HCT116 (cell line): ENCODE results near the gene ADGRF4. TPM values are rescaled to one million over a fixed set of nuclear protein-coding genes. Genes with fewer than 3 reads are reported as not detected.

Experiments used
- ATAC-seq: fragments of 200-7000 bp; cut with Tn5 transposase; 2 replicates; pipeline ENCODE4 v1.9.1; 2020; ENCODE audit warnings: mild to moderate bottlenecking, moderate library complexity
- BruUV-seq: library from RNA; stranded (reverse); fragments of 400-500 nt; replicated peaks from 2 replicates; lab custom pipeline; 2021; lab: Mats Ljungman, UMichigan
- CTCF ChIA-PET: fragments of 300-600 bp; sonication (Branson Sonifier 250); formaldehyde crosslinking; loops from one replicate; lab custom pipeline; 2021; ENCODE audit warnings: antibody characterized with exemption; lab: Charles Lee
- POLR2A ChIA-PET: fragments of 300-600, 350-600 bp; sonication (Branson Sonifier 250); formaldehyde crosslinking; loops from one replicate; lab custom pipeline; 2021; ENCODE audit warnings: antibody characterized with exemption; lab: Charles Lee
- RAD21 ChIA-PET, 2 experiments: fragments of 300-600 bp; sonication (Branson Sonifier 250); formaldehyde crosslinking; loops; one replicate each; lab custom pipeline; 2023; ENCODE audit warnings: low total read pairs in 2 of 2; ENCODE audit not compliant: uncharacterized antibody in 2 of 2, unreplicated experiment in 2 of 2, low non-redundant PET in 1 of 2; lab: Charles Lee
- DNase-seq: peaks from one replicate; pipeline ENCODE4 v3.0.0-alpha.2; 2010; ENCODE audit warnings: low read depth, low spot score
- H2AFZ ChIP-seq: fragments of 200-600 bp; shearing (Covaris generic), sonication (generic); 2 replicates; pipeline ENCODE4 v1.6.1; 2017; ENCODE audit warnings: low read depth, mixed run types, mixed read lengths, antibody characterized with exemption, low read length; ENCODE audit not compliant: poor library complexity, severe bottlenecking
- H3K27ac ChIP-seq: 2 replicates; pipeline ENCODE4 v1.5.1; 2012; ENCODE audit warnings: low read depth, low read length
- H3K27me3 ChIP-seq: fragments of 200-600 bp; sonication (generic); 2 replicates; pipeline ENCODE4 v1.6.1; 2016; ENCODE audit warnings: mixed run types, low read length, mixed read lengths; ENCODE audit not compliant: insufficient read depth
- H3K36me3 ChIP-seq, 2 experiments: fragments of 200-500 bp in 1 of 2; fragments of 200-600 bp in 1 of 2; sonication (Bioruptor generic) in 1 of 2; sonication (generic) in 1 of 2; 2 replicates each; pipeline versions ENCODE4 v1.5.1 to v1.6.1; 2014 to 2016; ENCODE audit warnings: low read length in 2 of 2, inconsistent platforms in 1 of 2, mixed read lengths in 1 of 2, mixed run types in 1 of 2; ENCODE audit not compliant: insufficient read depth in 2 of 2, control insufficient read depth in 1 of 2
- H3K4me1 ChIP-seq, 2 experiments: fragments of 200-600 bp in 1 of 2; sonication (generic) in 1 of 2; 2 replicates each; pipeline versions ENCODE4 v1.5.1 to v1.6.1; 2012 to 2017; ENCODE audit warnings: low read length in 2 of 2, inconsistent platforms in 1 of 2, mild to moderate bottlenecking in 1 of 2, mixed read lengths in 1 of 2, mixed run types in 1 of 2, moderate library complexity in 1 of 2; ENCODE audit not compliant: insufficient read depth in 2 of 2, control insufficient read depth in 1 of 2
- H3K4me2 ChIP-seq: fragments of 200-600 bp; sonication (generic); 2 replicates; pipeline ENCODE4 v1.6.1; 2017; ENCODE audit warnings: mixed run types, low read length, mixed read lengths
- H3K4me3 ChIP-seq, 2 experiments: fragments of 200-600 bp in 1 of 2; sonication (generic) in 1 of 2; replicated peaks in 1 of 2; 2 replicates each; pipeline ENCODE4 v1.5.1; 2011 to 2016; ENCODE audit warnings: low read length in 2 of 2, control low read depth in 1 of 2, low read depth in 1 of 2, mild to moderate bottlenecking in 1 of 2, mixed read lengths in 1 of 2, mixed run types in 1 of 2
- H3K79me2 ChIP-seq: fragments of 200-600 bp; sonication (generic); 2 replicates; pipeline ENCODE4 v1.6.1; 2017; ENCODE audit warnings: mild to moderate bottlenecking, mixed run types, low read length, moderate library complexity, mixed read lengths; ENCODE audit not compliant: insufficient read depth
- H3K9ac ChIP-seq: fragments of 200-600 bp; sonication (generic); 2 replicates; pipeline ENCODE4 v1.6.1; 2016; ENCODE audit warnings: low read length, mixed read lengths
- H3K9me2 ChIP-seq: fragments of 200-600 bp; sonication (generic), shearing (Covaris generic); 2 replicates; pipeline ENCODE4 v1.6.1; 2017; ENCODE audit warnings: mixed run types, mild to moderate bottlenecking, moderate library complexity; ENCODE audit not compliant: insufficient read depth
- H3K9me3 ChIP-seq, 2 experiments: fragments of 200-500 bp in 1 of 2; fragments of 200-600 bp in 1 of 2; sonication (Bioruptor generic) in 1 of 2; sonication (generic) in 1 of 2; 2 replicates each; pipeline ENCODE4 v1.6.1; 2014 to 2017; ENCODE audit warnings: low read length in 2 of 2, mixed read lengths in 2 of 2, inconsistent platforms in 1 of 2, low read depth in 1 of 2, mild to moderate bottlenecking in 1 of 2, mixed run types in 1 of 2, moderate library complexity in 1 of 2; ENCODE audit not compliant: control insufficient read depth in 1 of 2, insufficient read depth in 1 of 2
- H4K20me1 ChIP-seq: fragments of 200-600 bp; sonication (generic), shearing (Covaris generic); 2 replicates; pipeline ENCODE4 v1.6.1; 2017; ENCODE audit warnings: mixed run types, mild to moderate bottlenecking, moderate library complexity; ENCODE audit not compliant: insufficient read depth
- CTCF ChIP-seq, 3 experiments: fragments of 200-600 bp in 1 of 3; sonication (generic) in 1 of 3; IDR thresholded peaks in 2 of 3; conservative IDR thresholded peaks in 1 of 3; 2 replicates each; pipeline ENCODE4 v1.5.1; 2012 to 2017; ENCODE audit warnings: low read depth in 2 of 3, low read length in 2 of 3, antibody characterized with exemption in 1 of 3, borderline replicate concordance in 1 of 3, control low read depth in 1 of 3, mild to moderate bottlenecking in 1 of 3, mixed read lengths in 1 of 3, mixed run types in 1 of 3, moderate library complexity in 1 of 3; ENCODE audit not compliant: insufficient read depth in 1 of 3
- EZH2 ChIP-seq: fragments of 200-600 bp; sonication (generic); IDR thresholded peaks from 2 replicates; pipeline ENCODE4 v1.6.1; 2017; ENCODE audit warnings: antibody characterized with exemption, mixed run types
- FOSL1 ChIP-seq: IDR thresholded peaks from 2 replicates; pipeline ENCODE4 v1.6.1; 2012; ENCODE audit warnings: low read depth
- RAD21 ChIP-seq: IDR thresholded peaks from 2 replicates; pipeline ENCODE4 v1.6.1; 2012; ENCODE audit warnings: low read depth, mild to moderate bottlenecking
- REST ChIP-seq: IDR thresholded peaks from 2 replicates; pipeline ENCODE4 v1.6.1; 2012; ENCODE audit warnings: low read depth
- SIN3A ChIP-seq: IDR thresholded peaks from 2 replicates; pipeline ENCODE4 v1.6.1; 2012; ENCODE audit warnings: low read depth
- TCF7L2 ChIP-seq: IDR thresholded peaks from 2 replicates; pipeline ENCODE4 v1.7.0; 2011; ENCODE audit warnings: borderline replicate concordance, inconsistent platforms; ENCODE audit not compliant: insufficient read depth, insufficient read length; ENCODE audit errors: extremely low read depth
- YY1 ChIP-seq: IDR thresholded peaks from 2 replicates; pipeline ENCODE4 v1.6.1; 2011; ENCODE audit warnings: low read length, low read depth, moderate library complexity, mild to moderate bottlenecking; ENCODE audit not compliant: insufficient replicate concordance; ENCODE audit errors: extremely low read depth
- intact Hi-C: fragments of 100-400 bp; cut with micrococcal nuclease; formaldehyde crosslinking; loops from 2 replicates; pipeline ENCODE4 v1.10.0; 2022
- total RNA-seq: library from RNA; stranded (reverse); gene quantifications from one replicate; pipeline ENCODE4 v1.2.1, GENCODE V29; 2021; ENCODE audit not compliant: unreplicated experiment

Gene ADGRF4
- total RNA-seq, 1 experiment from 2014 or later = not detected

GRCh38 chr6:47721189-47721588 lies 22.8 kb downstream of the ADGRF4 start:
- no peaks in the 10 kb centered on the region for H3K9me3 ChIP-seq
- no peak overlapping the region for H3K4me3 ChIP-seq
- ChIA-PET RAD21 (no interaction called here), CTCF (no interaction called here), POLR2A (no interaction called here)
- H3K4me1 ChIP-seq = no peaks in the 10 kb centered on the region
- intact Hi-C loops = no loop called here
- no peaks in the 10 kb centered on the region for H4K20me1 ChIP-seq
- no peak overlapping the region for H3K27ac ChIP-seq
- ATAC-seq (no peak), DNase-seq (no peak)
- BruUV-seq = no TSS peak
- H3K9me2 ChIP-seq = no peaks in the 10 kb centered on the region; the same call in 1 of the 2 replicates
- no peak overlapping the region for H3K4me2 ChIP-seq
- no peak for TF ChIP-seq EZH2
- no peak for TF ChIP-seq YY1
- no peak for TF ChIP-seq TCF7L2
- TF ChIP-seq SIN3A = no peak
- no peak for TF ChIP-seq REST
- no peaks in the 10 kb centered on the region for H3K27me3 ChIP-seq
- no peak overlapping the region for H2AFZ ChIP-seq
- H3K79me2 ChIP-seq = no peaks in the 10 kb centered on the region
- no peaks in the 10 kb centered on the region for H3K36me3 ChIP-seq
- no peak overlapping the region for H3K9ac ChIP-seq

GRCh38 chr6:47722194-47722593 lies 23.8 kb downstream of the ADGRF4 start:
- BruUV-seq = no TSS peak
- Histone ChIP-seq H3K4me1 (no peaks in the 10 kb centered on the region), H3K4me3 (no peak overlapping the region), H3K9me2 (no peaks in the 10 kb centered on the region; the same call in 1 of the 2 replicates)
- intact Hi-C loops = no loop called here
- TF ChIP-seq FOSL1 (no peak), CTCF (IDR thresholded peaks at IDR 0.05 in 2 of 3, conservative IDR thresholded peaks at IDR 0.05 in 1 of 3; ENCODE audit: borderline replicate concordance in 1 of 3, insufficient read depth in 1 of 3, low read depth in 2 of 3, low read length in 2 of 3) (no peak), RAD21 (no peak)
- TF ChIP-seq, all 23 proteins: peak for 0
- Histone ChIP-seq H3K27ac (no peak overlapping the region), H3K27me3 (no peaks in the 10 kb centered on the region), H3K9ac (no peak overlapping the region), H3K79me2 (no peaks in the 10 kb centered on the region), H3K4me2 (no peak overlapping the region), H4K20me1 (no peaks in the 10 kb centered on the region), H3K36me3 (no peaks in the 10 kb centered on the region), H3K9me3 (no peaks in the 10 kb centered on the region), H2AFZ (no peak overlapping the region)
- DNase-seq (no peak), ATAC-seq (no peak)
- ChIA-PET CTCF (no interaction called here), POLR2A (no interaction called here), RAD21 (no interaction called here)
